GM10847 (cell line): Measurements from ENCODE around the gene TSKS.

Experiments
- POLR2A ChIP-seq: IDR thresholded peaks from 2 replicates; pipeline ENCODE4 v1.6.1; 2011; ENCODE audit not compliant: insufficient read length; ENCODE audit errors: extremely low read depth

TSKS gene

DNA sequence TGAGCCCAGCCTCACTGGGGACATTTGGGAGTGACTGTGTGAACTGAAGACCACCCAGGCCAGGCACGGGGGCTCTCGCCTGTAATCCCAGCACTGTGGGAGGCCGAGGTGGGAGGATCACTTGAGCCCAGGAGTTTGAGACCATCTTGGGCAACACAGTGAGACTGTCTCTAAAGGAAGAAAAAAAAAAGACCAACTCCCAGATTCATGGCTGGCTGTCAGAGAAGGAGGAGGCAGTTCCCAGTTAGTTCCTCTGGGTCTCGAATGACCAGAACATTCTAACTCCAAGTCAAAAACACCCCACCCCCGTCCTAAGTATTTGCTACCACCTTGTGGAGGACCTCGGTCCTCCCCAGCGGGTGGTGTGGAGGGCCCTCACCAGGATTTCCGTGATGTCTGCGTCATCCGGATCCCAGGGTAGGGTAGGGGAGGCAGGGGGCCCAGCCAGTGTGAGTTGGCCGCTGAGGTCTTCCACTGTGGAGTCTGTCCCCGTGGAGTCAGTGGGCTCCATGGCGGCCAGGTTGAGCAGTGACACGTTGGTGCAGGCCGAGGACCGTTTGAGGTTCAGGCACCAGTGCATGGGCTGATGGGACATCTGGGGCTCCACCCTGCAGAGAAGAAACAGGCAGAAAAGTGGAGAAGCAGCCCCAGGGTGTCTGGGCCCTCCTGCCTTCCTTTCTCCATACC is 1.3 kb downstream of the TSKS start:
- no peak for TF ChIP-seq POLR2A

GRCh38 chr19:49761249-49761624 is 1.9 kb downstream of the TSKS start:
- no peak for TF ChIP-seq POLR2A

GRCh38 chr19:49758292-49758691 is 4.8 kb downstream of the TSKS start:
- TF ChIP-seq POLR2A, result no peak

GRCh38 chr19:49755956-49756355 is 7.2 kb downstream of the TSKS start:
- no peak for TF ChIP-seq POLR2A

GRCh38 chr19:49752701-49753100 is 10.4 kb downstream of the TSKS start:
- no peak for TF ChIP-seq POLR2A

GRCh38 chr19:49749771-49750170 is 13.3 kb downstream of the TSKS start:
- no peak for TF ChIP-seq POLR2A

- no peak for TF ChIP-seq POLR2A
Observed at GRCh38 chr19:49749055-49749716, 13.9 kb downstream of the TSKS start.

DNA sequence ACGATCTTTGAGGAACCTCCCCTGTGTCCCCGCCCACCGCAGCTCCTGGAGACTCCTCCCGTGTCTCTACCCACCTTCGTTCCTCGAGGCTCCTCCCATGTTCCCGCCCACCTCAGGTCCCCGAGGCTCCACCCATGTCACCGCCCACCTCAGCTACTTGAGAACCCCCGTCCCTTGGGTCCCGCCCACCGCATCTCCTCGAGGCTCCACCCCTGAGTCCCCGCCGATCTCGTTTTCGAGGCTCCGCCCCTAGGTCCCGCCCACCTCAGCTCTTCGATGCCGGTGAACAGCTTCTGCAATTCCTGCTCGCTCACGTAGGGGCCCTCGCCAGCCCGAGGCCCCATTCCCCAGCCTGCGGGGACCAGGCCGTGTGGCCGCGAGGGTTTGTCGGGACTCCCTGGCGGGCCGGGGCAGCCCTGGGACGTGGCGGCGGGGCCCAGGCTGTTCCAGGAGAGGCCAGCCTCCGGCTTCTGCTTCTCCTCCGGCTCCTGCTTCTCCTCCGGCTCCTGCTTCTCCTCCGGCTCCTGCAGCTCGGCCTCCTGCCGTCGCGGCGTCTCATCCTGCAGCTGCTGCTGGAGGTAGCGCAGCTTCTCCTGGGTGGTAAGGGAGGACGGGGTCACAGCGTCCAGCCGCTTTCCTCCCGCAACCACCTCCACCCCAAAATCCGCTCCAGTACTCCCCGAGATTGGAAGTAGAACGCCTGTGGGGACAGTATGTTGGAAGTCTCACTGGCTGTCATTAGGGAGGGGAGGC is 16.7 kb downstream of the TSKS start:
- TF ChIP-seq POLR2A, result no peak

GRCh38 chr19:49744946-49745381 is 18.1 kb downstream of the TSKS start:
- TF ChIP-seq POLR2A, result no peak

- TF ChIP-seq POLR2A, result no peak
Observed at GRCh38 chr19:49741210-49741844, 21.8 kb downstream of the TSKS start.

DNA sequence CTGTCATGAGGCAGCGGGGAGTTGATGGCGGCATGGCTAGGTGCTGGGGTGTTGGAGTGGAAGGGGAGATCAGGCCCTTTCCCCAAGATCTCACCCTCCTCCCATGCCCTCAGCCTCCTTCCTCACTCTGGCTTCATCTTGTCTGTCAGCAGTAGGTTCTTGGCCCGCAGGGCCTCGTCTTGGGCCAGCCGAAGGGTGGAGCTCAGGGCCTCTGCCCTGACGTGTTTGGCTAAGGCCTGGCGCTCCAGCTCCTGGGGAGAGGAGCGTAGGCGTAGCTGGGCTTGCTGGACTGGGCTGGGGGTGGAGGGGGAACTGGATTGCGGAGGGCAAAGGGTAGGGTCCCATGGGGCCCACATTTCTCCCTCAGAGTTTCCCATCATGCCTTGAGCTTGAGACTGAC is 23.2 kb downstream of the TSKS start:
- TF ChIP-seq POLR2A, result no peak

- no peak for TF ChIP-seq POLR2A
Observed at GRCh38 chr19:49739098-49739497, 24.0 kb downstream of the TSKS start.

DNA sequence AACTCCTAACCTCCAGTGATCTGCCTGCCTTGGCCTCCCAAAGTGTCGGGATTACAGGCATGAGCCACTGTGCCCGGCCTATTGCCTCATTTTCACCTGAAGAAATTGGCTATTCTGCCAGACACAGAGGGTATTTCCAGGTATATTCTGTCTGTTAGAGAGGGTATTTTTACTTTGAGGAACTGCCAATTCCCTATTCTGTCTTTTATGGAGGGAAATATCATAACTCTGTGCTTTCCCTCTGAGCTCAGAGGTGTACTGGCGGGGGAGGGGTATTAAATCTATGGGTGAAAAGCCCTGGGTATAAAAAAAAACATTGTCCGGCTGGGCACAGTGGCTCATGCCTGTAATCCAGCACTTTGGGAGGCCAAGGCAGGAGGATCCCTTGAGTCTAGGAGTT is 24.8 kb downstream of the TSKS start:
- TF ChIP-seq POLR2A, result no peak

GRCh38 chr19:49730166-49730565 is 32.9 kb downstream of the TSKS start:
- TF ChIP-seq POLR2A, result no peak

DNA sequence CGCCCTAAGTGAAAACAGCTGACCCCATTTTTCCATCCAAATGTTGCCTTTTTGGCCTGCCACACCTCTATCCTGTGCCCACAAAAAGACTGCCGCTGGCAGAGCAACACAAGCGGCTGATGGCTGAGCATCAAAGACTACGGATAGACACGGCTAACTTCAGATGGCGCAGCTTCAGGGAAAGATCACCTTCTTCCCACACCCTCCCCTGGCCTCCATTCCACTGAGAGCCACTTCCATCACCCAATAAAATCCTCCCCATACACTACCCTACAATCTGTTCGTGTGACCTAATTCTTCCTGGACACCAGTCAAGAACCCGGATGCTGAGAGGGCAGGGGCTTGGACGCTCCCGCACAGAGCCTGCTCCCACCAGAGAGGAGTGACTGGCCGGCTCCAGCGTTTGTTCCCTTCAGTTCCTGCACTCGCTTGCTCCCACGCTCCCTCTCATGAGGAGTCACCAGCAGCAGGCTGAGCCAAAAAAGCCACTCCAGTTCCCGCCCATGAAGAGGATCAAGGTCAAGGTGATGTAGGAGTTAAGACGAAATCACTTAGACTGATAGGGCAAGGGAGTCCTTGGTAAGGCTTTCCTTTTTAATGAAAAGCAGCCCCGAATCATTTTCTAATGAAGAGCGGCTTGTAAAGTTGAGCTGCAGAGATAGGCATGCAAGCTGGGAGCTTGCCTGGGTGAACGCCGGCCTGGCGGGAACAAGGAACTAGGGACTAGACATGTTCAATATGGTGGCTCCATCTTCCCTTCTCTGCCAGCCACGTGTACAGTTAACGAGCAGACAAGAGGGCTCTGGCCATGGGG is 35.7 kb downstream of the TSKS start:
- no peak for TF ChIP-seq POLR2A

GRCh38 chr19:49718991-49719390 is 44.1 kb downstream of the TSKS start:
- TF ChIP-seq POLR2A, result no peak

GRCh38 chr19:49718511-49718910 is 44.6 kb downstream of the TSKS start:
- no peak for TF ChIP-seq POLR2A
